ENCODE data around the gene IL24. TPM values are rescaled to one million over a fixed set of nuclear protein-coding genes. Genes with fewer than 3 reads are reported as not detected.

IL24 gene
- polyA plus RNA-seq, 1 donor (not counting 4 experiments of a cell fraction or from before 2014, with no cell fraction given): 2.3 TPM

DNA sequence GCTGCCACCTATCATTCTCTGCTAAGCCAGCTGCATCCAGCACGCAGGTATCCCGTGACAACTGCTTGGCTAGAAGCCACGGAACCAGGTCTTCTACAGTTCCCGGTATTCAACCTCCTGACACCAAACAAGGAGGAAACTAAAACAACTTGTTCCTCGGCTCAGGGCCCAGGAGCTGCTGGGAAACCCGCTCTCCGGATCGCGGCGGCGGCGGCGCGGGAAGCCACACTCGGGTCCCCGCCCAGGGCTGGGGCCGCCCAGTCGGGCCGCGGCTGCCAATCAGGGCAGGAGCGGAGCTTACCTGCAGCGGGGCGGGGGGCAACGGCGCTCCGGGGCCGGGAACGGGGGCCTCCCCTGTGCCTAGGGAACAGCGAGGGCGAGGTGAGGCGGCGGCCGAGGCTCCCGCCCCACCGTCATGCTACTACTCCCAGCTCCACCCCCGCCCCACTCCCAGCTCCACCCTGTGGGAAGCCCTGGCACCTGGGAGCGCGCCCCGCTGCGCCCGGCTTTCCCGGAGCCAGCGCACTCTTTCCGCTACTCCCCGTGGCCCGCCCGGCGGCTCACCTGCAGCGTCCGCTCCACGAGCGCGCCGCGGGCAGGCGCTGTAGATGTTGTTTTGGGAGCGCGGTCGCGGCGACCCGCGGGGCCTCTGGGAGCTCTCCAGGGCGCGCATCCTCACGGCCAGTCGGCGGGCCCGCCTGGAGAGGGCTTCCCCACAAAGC lies 12.1 kb downstream of the IL24 start:
- peak overlapping the region; percentile 93 for H3K27ac ChIP-seq (ENCODE audit: control insufficient read depth, insufficient read depth, low read length)
- no peak for DNase-seq (ENCODE audit: low read depth, low spot score)

DNA sequence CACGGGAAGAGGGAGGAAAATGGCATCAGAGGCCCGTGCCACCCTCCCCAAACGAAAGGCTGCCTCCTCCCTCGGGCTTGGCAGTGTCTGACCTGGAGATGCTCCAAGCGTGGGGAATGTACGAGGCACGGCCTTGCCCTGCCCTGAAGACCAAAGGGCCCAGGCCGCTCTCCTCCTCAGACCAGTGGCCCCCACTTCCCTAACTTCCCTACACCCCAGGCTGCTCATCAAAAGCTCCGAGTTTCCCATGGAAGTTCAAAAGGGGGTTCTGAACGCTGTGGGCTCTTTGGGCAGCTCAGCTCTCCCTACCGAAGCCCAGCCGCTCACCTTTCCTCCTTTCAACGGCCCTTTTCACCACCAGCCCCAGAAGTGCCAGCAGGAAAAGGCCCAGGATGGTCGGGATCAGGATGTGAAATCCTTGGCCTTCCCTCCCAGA lies 12.7 kb downstream of the IL24 start:
- Histone ChIP-seq H2AFZ (ENCODE audit: control insufficient read depth, low read length) (peak overlapping the region; percentile 44), H3K9me1 (ENCODE audit: control insufficient read depth, extremely low read depth, insufficient read depth, low read length) (no peaks in the 10 kb centered on the region), H3K36me3 (ENCODE audit: control insufficient read depth in 2 of 2, extremely low read depth in 1 of 2, insufficient read depth in 2 of 2, low read length in 2 of 2) (peaks cover 0 to 7% of the 10 kb centered on the region in 2 experiments), H3K27me3 (ENCODE audit: control insufficient read depth, extremely low read depth, insufficient read depth, low read length) (no peaks in the 10 kb centered on the region), H4K20me1 (ENCODE audit: control insufficient read depth, extremely low read depth, insufficient read depth, low read length) (no peaks in the 10 kb centered on the region), H3K4me2 (ENCODE audit: control insufficient read depth, extremely low read depth, insufficient read depth, low read depth, low read length) (peak overlapping the region; percentile 91), H3K9ac (ENCODE audit: control insufficient read depth, extremely low read depth, insufficient read depth, low read length) (peak overlapping the region; percentile 82), H3K79me2 (ENCODE audit: control insufficient read depth, insufficient read depth, low read length) (peaks cover 5% of the 10 kb centered on the region), H3K9me3 (ENCODE audit: control insufficient read depth, low read depth, low read length) (no peaks in the 10 kb centered on the region), H3K4me3 (ENCODE audit: control insufficient read depth in 2 of 3, extremely low read depth in 1 of 3, insufficient read depth in 2 of 3, low read depth in 1 of 3, low read length in 3 of 3) (peak overlapping the region; percentile 43 to 75 (median 68)), H3K27ac (ENCODE audit: control insufficient read depth, insufficient read depth, low read length) (peak overlapping the region; percentile 93), H3K4me1 (ENCODE audit: control insufficient read depth, extremely low read depth, insufficient read depth, low read length) (peaks cover 47% of the 10 kb centered on the region)
- TF ChIP-seq, protein P1, sequence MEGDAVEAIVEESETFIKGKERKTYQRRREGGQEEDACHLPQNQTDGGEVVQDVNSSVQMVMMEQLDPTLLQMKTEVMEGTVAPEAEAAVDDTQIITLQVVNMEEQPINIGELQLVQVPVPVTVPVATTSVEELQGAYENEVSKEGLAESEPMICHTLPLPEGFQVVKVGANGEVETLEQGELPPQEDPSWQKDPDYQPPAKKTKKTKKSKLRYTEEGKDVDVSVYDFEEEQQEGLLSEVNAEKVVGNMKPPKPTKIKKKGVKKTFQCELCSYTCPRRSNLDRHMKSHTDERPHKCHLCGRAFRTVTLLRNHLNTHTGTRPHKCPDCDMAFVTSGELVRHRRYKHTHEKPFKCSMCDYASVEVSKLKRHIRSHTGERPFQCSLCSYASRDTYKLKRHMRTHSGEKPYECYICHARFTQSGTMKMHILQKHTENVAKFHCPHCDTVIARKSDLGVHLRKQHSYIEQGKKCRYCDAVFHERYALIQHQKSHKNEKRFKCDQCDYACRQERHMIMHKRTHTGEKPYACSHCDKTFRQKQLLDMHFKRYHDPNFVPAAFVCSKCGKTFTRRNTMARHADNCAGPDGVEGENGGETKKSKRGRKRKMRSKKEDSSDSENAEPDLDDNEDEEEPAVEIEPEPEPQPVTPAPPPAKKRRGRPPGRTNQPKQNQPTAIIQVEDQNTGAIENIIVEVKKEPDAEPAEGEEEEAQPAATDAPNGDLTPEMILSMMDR (optimal IDR thresholded peaks at IDR 0.05 in 1 of 3, IDR thresholded peaks at IDR 0.05 in 1 of 3, conservative IDR thresholded peaks at IDR 0.05 in 1 of 3; ENCODE audit: extremely low read depth in 1 of 3, insufficient read depth in 2 of 3, low read length in 3 of 3): no peak
- no peak for TF ChIP-seq EZH2 (IDR thresholded peaks at IDR 0.05; ENCODE audit: low read length)
- dilution Hi-C loops (cut with MboI; ENCODE audit: extremely low pct_ligation_motif_present, low sequenced_read_pairs): no loop called here
- DNase-seq (ENCODE audit: low read depth, low spot score) (no peak), FAIRE-seq (no peak)

More for the DNA sequence above, 12.1 kb downstream of the IL24 start:
- dilution Hi-C loops (cut with MboI; ENCODE audit: extremely low pct_ligation_motif_present, low sequenced_read_pairs): no loop called here
- FAIRE-seq: no peak
- no peak for TF ChIP-seq EZH2 (IDR thresholded peaks at IDR 0.05; ENCODE audit: low read length)
- TF ChIP-seq, protein P1 (optimal IDR thresholded peaks at IDR 0.05 in 1 of 3, IDR thresholded peaks at IDR 0.05 in 1 of 3, conservative IDR thresholded peaks at IDR 0.05 in 1 of 3; ENCODE audit: extremely low read depth in 1 of 3, insufficient read depth in 2 of 3, low read length in 3 of 3): peak in 2 of 3 experiments; percentile 7 to 28
- H3K4me1 ChIP-seq (ENCODE audit: control insufficient read depth, extremely low read depth, insufficient read depth, low read length): peaks cover 53% of the 10 kb centered on the region
- peaks cover 0 to 13% of the 10 kb centered on the region in 2 experiments for H3K36me3 ChIP-seq (ENCODE audit: control insufficient read depth in 2 of 2, extremely low read depth in 1 of 2, insufficient read depth in 2 of 2, low read length in 2 of 2)
- H3K4me3 ChIP-seq (ENCODE audit: control insufficient read depth in 2 of 3, extremely low read depth in 1 of 3, insufficient read depth in 2 of 3, low read depth in 1 of 3, low read length in 3 of 3): peak overlapping the region; percentile 43 to 75 (median 68)
- H3K9ac ChIP-seq (ENCODE audit: control insufficient read depth, extremely low read depth, insufficient read depth, low read length): peak overlapping the region; percentile 82
- peaks cover 5% of the 10 kb centered on the region for H3K79me2 ChIP-seq (ENCODE audit: control insufficient read depth, insufficient read depth, low read length)
- H3K9me3 ChIP-seq (ENCODE audit: control insufficient read depth, low read depth, low read length): no peaks in the 10 kb centered on the region
- no peaks in the 10 kb centered on the region for H3K27me3 ChIP-seq (ENCODE audit: control insufficient read depth, extremely low read depth, insufficient read depth, low read length)
- no peaks in the 10 kb centered on the region for H3K9me1 ChIP-seq (ENCODE audit: control insufficient read depth, extremely low read depth, insufficient read depth, low read length)
- peak overlapping the region; percentile 91 for H3K4me2 ChIP-seq (ENCODE audit: control insufficient read depth, extremely low read depth, insufficient read depth, low read depth, low read length)
- peak overlapping the region; percentile 44 for H2AFZ ChIP-seq (ENCODE audit: control insufficient read depth, low read length)
- H4K20me1 ChIP-seq (ENCODE audit: control insufficient read depth, extremely low read depth, insufficient read depth, low read length): no peaks in the 10 kb centered on the region
